HepG2 (cell line): Measurements from ENCODE around the gene PRSS22. TPM values are rescaled to one million over a fixed set of nuclear protein-coding genes. Genes with fewer than 3 reads are reported as not detected.

Experiments
- FOXJ3 ChIP-seq: sonication (generic); formaldehyde crosslinking; IDR thresholded peaks from 2 replicates; pipeline ENCODE4 v1.4.0; 2020; ENCODE audit warnings: missing genetic modification reagents, mild to moderate bottlenecking, borderline replicate concordance
- GATAD1 ChIP-seq: IDR thresholded peaks from 2 replicates; pipeline ENCODE4 v1.6.1; 2016; ENCODE audit warnings: missing genetic modification reagents, missing compliant biosample characterization
- NFYC ChIP-seq: IDR thresholded peaks from 2 replicates; pipeline ENCODE4 v1.6.1; 2016; ENCODE audit warnings: missing genetic modification reagents, missing compliant biosample characterization
- PAWR ChIP-seq: sonication (generic); formaldehyde crosslinking; IDR thresholded peaks from 2 replicates; pipeline ENCODE4 v1.4.0; 2020; ENCODE audit warnings: missing genetic modification reagents, mild to moderate bottlenecking, borderline replicate concordance
- SIN3A ChIP-seq: IDR thresholded peaks from 2 replicates; pipeline ENCODE4 v1.6.1; 2011; ENCODE audit warnings: low read depth, mild to moderate bottlenecking, control low read depth, low read length, borderline replicate concordance
- SOX13 ChIP-seq, 3 experiments: fragments of 450-650 bp in 1 of 3; sonication (generic) in 1 of 3; formaldehyde crosslinking in 1 of 3; IDR thresholded peaks in 2 of 3; conservative IDR thresholded peaks in 1 of 3; 2 replicates each; pipeline versions ENCODE4 v1.5.0 to v1.6.1; 2016 to 2020; ENCODE audit warnings: antibody characterized with exemption in 1 of 3, mild to moderate bottlenecking in 1 of 3, missing compliant biosample characterization in 1 of 3, missing genetic modification reagents in 1 of 3, moderate library complexity in 1 of 3
- ZNF609 ChIP-seq: sonication (generic); formaldehyde crosslinking; IDR thresholded peaks from 2 replicates; pipeline ENCODE4 v1.4.0; 2020; ENCODE audit warnings: mild to moderate bottlenecking, missing genetic modification reagents, borderline replicate concordance
- ZNF687 ChIP-seq: sonication (generic); formaldehyde crosslinking; IDR thresholded peaks from 2 replicates; pipeline ENCODE4 v1.5.1; 2020; ENCODE audit warnings: mild to moderate bottlenecking, missing genetic modification reagents, moderate library complexity
- ZNF772 ChIP-seq: sonication (generic); formaldehyde crosslinking; IDR thresholded peaks from 2 replicates; pipeline ENCODE4 v1.5.0; 2020; ENCODE audit warnings: mild to moderate bottlenecking, missing genetic modification reagents
- polyA plus RNA-seq, 8 experiments: library from polyadenylated mRNA; depleted of rRNA in 3 of 8; stranded (reverse) in 7 of 8; unstranded in 1 of 8; fragments of >200 nt; fragmentation: Illumina TruSeq in 4 of 8; extraction: Trizol in 4 of 8; gene quantifications; 2 replicates each; pipeline versions ENCODE4 v1.2.1 to v1.2.3, GENCODE V29; 2011 to 2016; ENCODE audit warnings: low read depth in 4 of 8, missing spikeins in 1 of 8, mixed read lengths in 1 of 8; ENCODE audit not compliant: insufficient read depth in 1 of 8
- total RNA-seq, 5 experiments: library from RNA; depleted of rRNA; stranded (reverse); fragments of >200 nt; fragmentation: Illumina TruSeq; extraction: Trizol; gene quantifications; 2 replicates each; pipeline ENCODE4 v1.2.3, GENCODE V29; 2016; ENCODE audit warnings: low read depth in 1 of 5
- TF ChIP-seq, protein P1 (sequence below): sonication (generic); formaldehyde crosslinking; IDR thresholded peaks from 2 replicates; pipeline ENCODE4 v1.9.0; 2021; ENCODE audit warnings: missing genetic modification reagents, borderline replicate concordance
- TF ChIP-seq, protein P2 (sequence below): sonication (generic); formaldehyde crosslinking; IDR thresholded peaks from 2 replicates; pipeline ENCODE4 v1.4.0; 2020; ENCODE audit warnings: missing genetic modification reagents

The PRSS22 gene
- total and polyA plus RNA-seq, 2 of the 13 experiments (the other 11 are each of a cell fraction or from before 2014, with no cell fraction given): 0.24 to 0.32 TPM

DNA sequence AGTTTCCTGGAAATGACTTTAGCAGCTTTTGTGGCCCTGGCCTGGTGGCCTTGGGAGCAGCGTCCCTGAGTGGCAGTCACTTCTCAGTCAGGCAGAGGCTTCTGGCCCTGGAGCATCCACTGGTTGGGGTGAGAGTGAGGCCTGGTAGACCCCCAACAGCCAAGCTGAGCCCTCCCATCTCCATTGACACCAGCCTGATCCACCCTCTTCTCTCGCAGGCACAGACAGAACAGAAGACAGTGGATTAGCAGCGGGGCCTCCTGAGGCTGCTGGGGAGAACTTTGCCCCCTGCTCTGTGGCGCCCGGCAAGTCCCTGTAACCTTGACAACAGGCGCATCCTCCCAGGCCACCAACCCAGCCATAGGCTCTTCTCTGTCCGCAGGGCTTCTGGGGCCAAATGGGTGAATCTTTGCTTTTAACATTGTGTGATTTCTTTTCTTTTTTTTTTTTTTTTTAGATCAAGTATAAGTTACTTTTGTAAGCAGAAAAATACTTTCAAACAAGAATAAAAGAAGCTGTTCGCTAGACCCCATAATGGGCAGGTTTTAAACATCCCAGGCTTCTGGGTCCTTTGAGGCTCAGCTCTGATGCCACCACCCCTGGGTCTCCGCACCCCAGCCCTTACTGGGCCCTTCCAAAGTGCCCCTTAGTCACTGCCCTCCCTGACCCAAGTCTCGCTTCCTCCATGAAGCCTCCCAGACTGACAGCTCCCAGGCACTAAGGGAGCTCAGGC lies 41.0 kb upstream of the PRSS22 start (continued):
- TF ChIP-seq, protein P1, sequence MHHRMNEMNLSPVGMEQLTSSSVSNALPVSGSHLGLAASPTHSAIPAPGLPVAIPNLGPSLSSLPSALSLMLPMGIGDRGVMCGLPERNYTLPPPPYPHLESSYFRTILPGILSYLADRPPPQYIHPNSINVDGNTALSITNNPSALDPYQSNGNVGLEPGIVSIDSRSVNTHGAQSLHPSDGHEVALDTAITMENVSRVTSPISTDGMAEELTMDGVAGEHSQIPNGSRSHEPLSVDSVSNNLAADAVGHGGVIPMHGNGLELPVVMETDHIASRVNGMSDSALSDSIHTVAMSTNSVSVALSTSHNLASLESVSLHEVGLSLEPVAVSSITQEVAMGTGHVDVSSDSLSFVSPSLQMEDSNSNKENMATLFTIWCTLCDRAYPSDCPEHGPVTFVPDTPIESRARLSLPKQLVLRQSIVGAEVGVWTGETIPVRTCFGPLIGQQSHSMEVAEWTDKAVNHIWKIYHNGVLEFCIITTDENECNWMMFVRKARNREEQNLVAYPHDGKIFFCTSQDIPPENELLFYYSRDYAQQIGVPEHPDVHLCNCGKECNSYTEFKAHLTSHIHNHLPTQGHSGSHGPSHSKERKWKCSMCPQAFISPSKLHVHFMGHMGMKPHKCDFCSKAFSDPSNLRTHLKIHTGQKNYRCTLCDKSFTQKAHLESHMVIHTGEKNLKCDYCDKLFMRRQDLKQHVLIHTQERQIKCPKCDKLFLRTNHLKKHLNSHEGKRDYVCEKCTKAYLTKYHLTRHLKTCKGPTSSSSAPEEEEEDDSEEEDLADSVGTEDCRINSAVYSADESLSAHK (CRISPR knock-in tag): no peak
- TF ChIP-seq SOX13 (IDR thresholded peaks at IDR 0.05): no peak
- TF ChIP-seq SOX13 (CRISPR knock-in tag; conservative IDR thresholded peaks at IDR 0.05 in 1 of 2, IDR thresholded peaks at IDR 0.05 in 1 of 2): 0 out of 4 replicates have a peak, but pooled peaks of 1 of the 2 experiments have one; percentile 14
- TF ChIP-seq, protein P2, sequence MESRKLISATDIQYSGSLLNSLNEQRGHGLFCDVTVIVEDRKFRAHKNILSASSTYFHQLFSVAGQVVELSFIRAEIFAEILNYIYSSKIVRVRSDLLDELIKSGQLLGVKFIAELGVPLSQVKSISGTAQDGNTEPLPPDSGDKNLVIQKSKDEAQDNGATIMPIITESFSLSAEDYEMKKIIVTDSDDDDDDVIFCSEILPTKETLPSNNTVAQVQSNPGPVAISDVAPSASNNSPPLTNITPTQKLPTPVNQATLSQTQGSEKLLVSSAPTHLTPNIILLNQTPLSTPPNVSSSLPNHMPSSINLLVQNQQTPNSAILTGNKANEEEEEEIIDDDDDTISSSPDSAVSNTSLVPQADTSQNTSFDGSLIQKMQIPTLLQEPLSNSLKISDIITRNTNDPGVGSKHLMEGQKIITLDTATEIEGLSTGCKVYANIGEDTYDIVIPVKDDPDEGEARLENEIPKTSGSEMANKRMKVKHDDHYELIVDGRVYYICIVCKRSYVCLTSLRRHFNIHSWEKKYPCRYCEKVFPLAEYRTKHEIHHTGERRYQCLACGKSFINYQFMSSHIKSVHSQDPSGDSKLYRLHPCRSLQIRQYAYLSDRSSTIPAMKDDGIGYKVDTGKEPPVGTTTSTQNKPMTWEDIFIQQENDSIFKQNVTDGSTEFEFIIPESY (CRISPR knock-in tag): no peak; the same call in 1 of the 2 replicates
- no peak for TF ChIP-seq FOXJ3
- TF ChIP-seq GATAD1: 0 out of 2 replicates have a peak, but pooled peaks have one; percentile 19
- TF ChIP-seq NFYC (CRISPR knock-in tag): no peak
- peak; percentile 77 for TF ChIP-seq ZNF687 (CRISPR knock-in tag)
- no peak for TF ChIP-seq PAWR (CRISPR knock-in tag)
- TF ChIP-seq SIN3A: peak; percentile 48; the same call in 1 of the 2 replicates
- no peak for TF ChIP-seq ZNF609 (CRISPR knock-in tag)
- TF ChIP-seq ZNF772: no peak
